ENCODE data around the gene PGGHG. TPM values are rescaled to one million over a fixed set of nuclear protein-coding genes. Genes with fewer than 3 reads are reported as not detected.
"Not testable (repeated sequence)": the region's sequence is repeated elsewhere in the genome, so short reads cannot be mapped to it uniquely, and the experiment has no call there.

PGGHG gene
- total RNA-seq, 2 donors from 2014 or later, result 248 to 484 TPM

- H3K27ac ChIP-seq, result peak overlapping the region in 2 of 4 donors; percentile 20 to 28
- ATAC-seq, result no peak
- H3K36me3 ChIP-seq (replicated peaks in 1 of 2; ENCODE audit: insufficient read depth in 1 of 2, low read depth in 2 of 2), result no peaks in the 10 kb centered on the region
- H3K4me3 ChIP-seq, result no peak overlapping the region
- no peaks in the 10 kb centered on the region for H3K9me3 ChIP-seq
- peaks cover 18% of the 10 kb centered on the region for H3K4me1 ChIP-seq
- H3K27me3 ChIP-seq, result peaks cover 0 to 18% of the 10 kb centered on the region in 2 donors
- intact Hi-C loops (cut with DNase I), result no loop called here
- whole genome bisulfite sequencing, 2 donors, result 27 to 53% methylated on average over 3 to 32 of the region's 32 CpGs
- DNase-seq, result no peak
- TF ChIP-seq POLR2A (IDR thresholded peaks at IDR 0.05), result no peak
- no peak for TF ChIP-seq CTCF (IDR thresholded peaks at IDR 0.05)
Observed at GRCh38 chr11:315516-315994, 26.6 kb downstream of the PGGHG start.

- Histone ChIP-seq H3K36me3 (replicated peaks in 1 of 2; ENCODE audit: insufficient read depth in 1 of 2, low read depth in 2 of 2) (no peaks in the 10 kb centered on the region), H3K27ac (peak overlapping the region in 2 of 4 donors; percentile 25 to 28), H3K9me3 (no peaks in the 10 kb centered on the region), H3K4me1 (peaks cover 23% of the 10 kb centered on the region), H3K27me3 (peaks cover 0 to 18% of the 10 kb centered on the region in 2 donors), H3K4me3 (no peak overlapping the region)
- ATAC-seq, result no peak
- TF ChIP-seq POLR2A (IDR thresholded peaks at IDR 0.05) (no peak), CTCF (IDR thresholded peaks at IDR 0.05) (no peak)
- intact Hi-C loops (cut with DNase I), result no loop called here
- whole genome bisulfite sequencing, 2 donors, result 20 to 37% methylated on average over 13 to 60 of the region's 64 CpGs
- no peak for DNase-seq
Observed at GRCh38 chr11:316031-316701, 27.2 kb downstream of the PGGHG start.

- ATAC-seq (no peak), DNase-seq (no peak)
- TF ChIP-seq CTCF (IDR thresholded peaks at IDR 0.05), result no peak
- no peak for TF ChIP-seq POLR2A (IDR thresholded peaks at IDR 0.05)
- H3K4me1 ChIP-seq, result peaks cover 23% of the 10 kb centered on the region
- no peaks in the 10 kb centered on the region for H3K36me3 ChIP-seq (replicated peaks in 1 of 2; ENCODE audit: insufficient read depth in 1 of 2, low read depth in 2 of 2)
- no peak overlapping the region for H3K4me3 ChIP-seq
- H3K27ac ChIP-seq, result no peak overlapping the region
- peaks cover 0 to 18% of the 10 kb centered on the region in 2 donors for H3K27me3 ChIP-seq
- intact Hi-C loops (cut with DNase I), result no loop called here
- WGBS, 2 donors, result 62 to 63% methylated on average over 7 of the region's 7 CpGs
- no peaks in the 10 kb centered on the region for H3K9me3 ChIP-seq
Observed at GRCh38 chr11:316891-317301, 28.0 kb downstream of the PGGHG start.

- H3K9me3 ChIP-seq; H3K4me3 ChIP-seq; H3K36me3 ChIP-seq (replicated peaks in 1 of 2; ENCODE audit: insufficient read depth in 1 of 2, low read depth in 2 of 2); intact Hi-C loops (cut with DNase I); DNase-seq; H3K27ac ChIP-seq; ATAC-seq: not testable (repeated sequence)
- Histone ChIP-seq H3K27me3 (peaks cover 0 to 18% of the 10 kb centered on the region in 2 donors), H3K4me1 (peaks cover 23% of the 10 kb centered on the region)
- peak in 1 of 3 donors; percentile 20 for TF ChIP-seq POLR2A (IDR thresholded peaks at IDR 0.05)
- WGBS, 2 donors, result 27 to 46% methylated on average over 6 to 21 of the region's 30 CpGs
Observed at GRCh38 chr11:317668-318404, 28.9 kb downstream of the PGGHG start.

- DNase-seq; H3K36me3 ChIP-seq (replicated peaks in 1 of 2; ENCODE audit: insufficient read depth in 1 of 2, low read depth in 2 of 2); H3K9me3 ChIP-seq; intact Hi-C loops (cut with DNase I): not testable (repeated sequence)
- WGBS, 2 donors, result 3% methylated on average over 11 of the region's 79 CpGs; no CpG with 5 or more reads in 1 of the 2 donors
- peak overlapping the region in 1 of 2 donors; percentile 21 for H3K4me3 ChIP-seq
- H3K4me1 ChIP-seq, result peaks cover 23% of the 10 kb centered on the region
- H3K27ac ChIP-seq, result peak overlapping the region; percentile 83 to 99 (median 92)
- peak; percentile 62 for ATAC-seq
- peaks cover 0 to 18% of the 10 kb centered on the region in 2 donors for H3K27me3 ChIP-seq
Observed at GRCh38 chr11:318405-319120, 29.6 kb downstream of the PGGHG start.

All from body of pancreas (tissue), 4 donors.